ENCODE measurements around the gene ZNF407. TPM values are rescaled to one million over a fixed set of nuclear protein-coding genes. Genes with fewer than 3 reads are reported as not detected.

Gene ZNF407
- total RNA-seq, 1 donor from 2014 or later, result 8.7 TPM

- Histone ChIP-seq H3K9me3 (no peaks in the 10 kb centered on the region), H3K27me3 (no peaks in the 10 kb centered on the region), H3K36me3 (no peaks in the 10 kb centered on the region), H3K27ac (no peak overlapping the region), H3K4me3 (no peak overlapping the region), H3K4me1 (no peaks in the 10 kb centered on the region)
- TF ChIP-seq CTCF (IDR thresholded peaks at IDR 0.05), result no peak
- intact Hi-C loops (cut with DNase I), result no loop called here
- no peak for DNase-seq (ENCODE audit: low spot score in 2 of 2)
These were observed 29.8 kb upstream of the ZNF407 start for GRCh38 chr18:74567822-74568221.

- no peaks in the 10 kb centered on the region for H3K36me3 ChIP-seq
- TF ChIP-seq CTCF (IDR thresholded peaks at IDR 0.05), result no peak
- intact Hi-C loops (cut with DNase I), result no loop called here
These were observed 28.3 kb upstream of the ZNF407 start for GRCh38 chr18:74569401-74569800.

GRCh38 chr18:74570266-74570665 is 27.4 kb upstream of the ZNF407 start:
- Histone ChIP-seq H3K27me3 (no peaks in the 10 kb centered on the region), H3K4me1 (no peaks in the 10 kb centered on the region), H3K9me3 (no peaks in the 10 kb centered on the region), H3K36me3 (no peaks in the 10 kb centered on the region), H3K27ac (no peak overlapping the region), H3K4me3 (no peak overlapping the region)
- TF ChIP-seq CTCF (IDR thresholded peaks at IDR 0.05), result no peak
- intact Hi-C loops (cut with DNase I), result no loop called here
- DNase-seq (ENCODE audit: low spot score in 2 of 2), result no peak

More at GRCh38 chr18:74569401-74569800, 28.3 kb upstream of the ZNF407 start:
- H3K9me3 ChIP-seq, result no peaks in the 10 kb centered on the region
- H3K27me3 ChIP-seq, result no peaks in the 10 kb centered on the region
- no peak overlapping the region for H3K4me3 ChIP-seq
- no peak overlapping the region for H3K27ac ChIP-seq
- H3K4me1 ChIP-seq, result no peaks in the 10 kb centered on the region
- DNase-seq (ENCODE audit: low spot score in 2 of 2), result no peak

- H3K27me3 ChIP-seq, result no peaks in the 10 kb centered on the region
- H3K27ac ChIP-seq, result no peak overlapping the region
- H3K4me3 ChIP-seq, result no peak overlapping the region
- H3K36me3 ChIP-seq, result no peaks in the 10 kb centered on the region
- no peak for TF ChIP-seq CTCF (IDR thresholded peaks at IDR 0.05)
- H3K9me3 ChIP-seq, result no peaks in the 10 kb centered on the region
- intact Hi-C loops (cut with DNase I), result no loop called here
- H3K4me1 ChIP-seq, result no peaks in the 10 kb centered on the region
- no peak for DNase-seq (ENCODE audit: low spot score in 2 of 2)
These were observed 25.6 kb upstream of the ZNF407 start for GRCh38 chr18:74571895-74572680.

- H3K36me3 ChIP-seq, result no peaks in the 10 kb centered on the region
These were observed 24.6 kb upstream of the ZNF407 start for GRCh38 chr18:74573053-74573452.

More at GRCh38 chr18:74573053-74573452, 24.6 kb upstream of the ZNF407 start:
- no peaks in the 10 kb centered on the region for H3K4me1 ChIP-seq
- H3K4me3 ChIP-seq, result no peak overlapping the region
- H3K27me3 ChIP-seq, result no peaks in the 10 kb centered on the region
- H3K9me3 ChIP-seq, result no peaks in the 10 kb centered on the region
- DNase-seq (ENCODE audit: low spot score in 2 of 2), result no peak
- TF ChIP-seq CTCF (IDR thresholded peaks at IDR 0.05), result no peak
- intact Hi-C loops (cut with DNase I), result no loop called here
- no peak overlapping the region for H3K27ac ChIP-seq

Measured in ascending aorta (tissue), 2 donors.